COR-L47 (cell line): ENCODE measurements around the gene HSPA13.
"Not testable (repeated sequence)": the region's sequence is repeated elsewhere in the genome, so short reads cannot be mapped to it uniquely, and the experiment has no call there.

Experiments used
- DNase-seq: peaks from one replicate; lab custom pipeline; 2025; lab: John Stamatoyannopoulos, UW

The HSPA13 gene

GRCh38 chr21:14382835-14383595 lies at the start of gene HSPA13:
Gene HSPA13, minus strand, starts transcription at chr21:14383146. Its CDS starts 27 bp downstream, at chr21:14383119.
- DNase-seq, result peak; percentile 99

- DNase-seq, result no peak
Measured at GRCh38 chr21:14418920-14419319, 36.0 kb upstream of the HSPA13 start.

GRCh38 chr21:14414932-14415508 lies 32.1 kb upstream of the HSPA13 start:
- DNase-seq, result no peak

GRCh38 chr21:14405962-14406361 lies 23.0 kb upstream of the HSPA13 start:
- DNase-seq, result no peak

- DNase-seq, result no peak
Measured at GRCh38 chr21:14405225-14405624, 22.3 kb upstream of the HSPA13 start.

- peak; percentile 5 for DNase-seq
Measured at GRCh38 chr21:14403681-14404318, 20.9 kb upstream of the HSPA13 start.

GRCh38 chr21:14401217-14401616 lies 18.3 kb upstream of the HSPA13 start:
- no peak for DNase-seq

GRCh38 chr21:14388282-14388681 lies 5.3 kb upstream of the HSPA13 start:
- DNase-seq, result no peak

- DNase-seq, result no peak
Measured at GRCh38 chr21:14384453-14384852, 1.5 kb upstream of the HSPA13 start.

- no peak for DNase-seq
Measured at GRCh38 chr21:14383596-14384180, 742 bp upstream of the HSPA13 start.

- DNase-seq, result no peak
Measured at GRCh38 chr21:14382486-14382834, 486 bp downstream of the HSPA13 start.

GRCh38 chr21:14376854-14377253 lies 6.1 kb downstream of the HSPA13 start:
- DNase-seq, result no peak

- no peak for DNase-seq
Measured at GRCh38 chr21:14366998-14367397, 15.9 kb downstream of the HSPA13 start.

- DNase-seq, result no peak
Measured at GRCh38 chr21:14361958-14362357, 21.0 kb downstream of the HSPA13 start.

- no peak for DNase-seq
Measured at GRCh38 chr21:14358775-14359174, 24.2 kb downstream of the HSPA13 start.

- DNase-seq, result no peak
Measured at GRCh38 chr21:14356746-14357145, 26.2 kb downstream of the HSPA13 start.

- no peak for DNase-seq
Measured at GRCh38 chr21:14354515-14354914, 28.4 kb downstream of the HSPA13 start.

GRCh38 chr21:14353726-14354125 lies 29.2 kb downstream of the HSPA13 start:
- no peak for DNase-seq

GRCh38 chr21:14353231-14353630 lies 29.7 kb downstream of the HSPA13 start:
- DNase-seq, result no peak

- not testable (repeated sequence) for DNase-seq
Measured at GRCh38 chr21:14327346-14327745, 55.6 kb downstream of the HSPA13 start.

GRCh38 chr21:14325595-14325994 lies 57.4 kb downstream of the HSPA13 start:
- no peak for DNase-seq
